ENCODE measurements around the gene ADH1C. TPM values are rescaled to one million over a fixed set of nuclear protein-coding genes. Genes with fewer than 3 reads are reported as not detected.
"Not testable (repeated sequence)": the region's sequence is repeated elsewhere in the genome, so short reads cannot be mapped to it uniquely, and the experiment has no call there.

The ADH1C gene
- total RNA-seq, 1 donor from 2014 or later: not detected

GRCh38 chr4:99323756-99324155 lies 28.8 kb downstream of the ADH1C start:
- TF ChIP-seq CTCF (conservative IDR thresholded peaks at IDR 0.05): no peak
- no peaks in the 10 kb centered on the region for H3K27me3 Mint-ChIP-seq (ENCODE audit: low read depth)
- no peak overlapping the region for H3K4me3 Mint-ChIP-seq
- no peak for DNase-seq (ENCODE audit: low read depth, low spot score)
- peaks cover 13% of the 10 kb centered on the region for H3K4me1 Mint-ChIP-seq
- no peak overlapping the region for H3K27ac Mint-ChIP-seq (ENCODE audit: unreplicated experiment)
- peaks cover 10% of the 10 kb centered on the region for H3K9me3 Mint-ChIP-seq
- H3K36me3 Mint-ChIP-seq (ENCODE audit: low read depth): peaks cover 3% of the 10 kb centered on the region

- peaks cover 13% of the 10 kb centered on the region for H3K4me1 Mint-ChIP-seq
- no peak for DNase-seq (ENCODE audit: low read depth, low spot score)
- TF ChIP-seq CTCF (conservative IDR thresholded peaks at IDR 0.05): no peak
- H3K27me3 Mint-ChIP-seq (ENCODE audit: low read depth): no peaks in the 10 kb centered on the region
- peaks cover 3% of the 10 kb centered on the region for H3K36me3 Mint-ChIP-seq (ENCODE audit: low read depth)
- H3K9me3 Mint-ChIP-seq: peaks cover 9% of the 10 kb centered on the region
- H3K4me3 Mint-ChIP-seq: no peak within 1 kb of the TSS
- peak within 1 kb of the TSS; percentile 76 for H3K27ac Mint-ChIP-seq (ENCODE audit: unreplicated experiment)
These were observed 31.0 kb downstream of the ADH1C start, which contains the start of gene ADH1B for GRCh38 chr4:99321241-99322191. Gene ADH1B (minus strand): TSS chr4:99321401. CDS start chr4:99321331, 70 bp downstream.

- H3K4me3 Mint-ChIP-seq; H3K36me3 Mint-ChIP-seq (ENCODE audit: low read depth); H3K27ac Mint-ChIP-seq (ENCODE audit: unreplicated experiment); H3K27me3 Mint-ChIP-seq (ENCODE audit: low read depth); DNase-seq (ENCODE audit: low read depth, low spot score); H3K9me3 Mint-ChIP-seq: not testable (repeated sequence)
- peaks cover 13% of the 10 kb centered on the region for H3K4me1 Mint-ChIP-seq
These were observed 34.7 kb downstream of the ADH1C start for GRCh38 chr4:99317811-99318210.

- DNase-seq (ENCODE audit: low read depth, low spot score): no peak
- Mint-ChIP-seq H3K4me1 (peaks cover 12% of the 10 kb centered on the region), H3K36me3 (ENCODE audit: low read depth) (no peaks in the 10 kb centered on the region), H3K9me3 (no peaks in the 10 kb centered on the region), H3K27ac (ENCODE audit: unreplicated experiment) (no peak overlapping the region), H3K4me3 (no peak overlapping the region), H3K27me3 (ENCODE audit: low read depth) (no peaks in the 10 kb centered on the region)
- no peak for TF ChIP-seq CTCF (conservative IDR thresholded peaks at IDR 0.05)
These were observed 35.2 kb downstream of the ADH1C start for GRCh38 chr4:99317354-99317753.

GRCh38 chr4:99315839-99316238 lies 36.7 kb downstream of the ADH1C start:
- TF ChIP-seq CTCF (conservative IDR thresholded peaks at IDR 0.05): no peak
- no peak overlapping the region for H3K4me3 Mint-ChIP-seq
- no peaks in the 10 kb centered on the region for H3K4me1 Mint-ChIP-seq
- DNase-seq (ENCODE audit: low read depth, low spot score): no peak
- H3K9me3 Mint-ChIP-seq: no peaks in the 10 kb centered on the region
- no peaks in the 10 kb centered on the region for H3K27me3 Mint-ChIP-seq (ENCODE audit: low read depth)
- no peak overlapping the region for H3K27ac Mint-ChIP-seq (ENCODE audit: unreplicated experiment)
- H3K36me3 Mint-ChIP-seq (ENCODE audit: low read depth): no peaks in the 10 kb centered on the region

GRCh38 chr4:99314211-99314610 lies 38.3 kb downstream of the ADH1C start:
- no peaks in the 10 kb centered on the region for H3K27me3 Mint-ChIP-seq (ENCODE audit: low read depth)
- no peaks in the 10 kb centered on the region for H3K36me3 Mint-ChIP-seq (ENCODE audit: low read depth)
- no peaks in the 10 kb centered on the region for H3K9me3 Mint-ChIP-seq
- H3K4me1 Mint-ChIP-seq: no peaks in the 10 kb centered on the region
- H3K27ac Mint-ChIP-seq (ENCODE audit: unreplicated experiment): no peak overlapping the region
- H3K4me3 Mint-ChIP-seq: no peak overlapping the region
- DNase-seq (ENCODE audit: low read depth, low spot score): no peak
- TF ChIP-seq CTCF (conservative IDR thresholded peaks at IDR 0.05): no peak
